Fibroblast of the conjunctiva (primary cell): ENCODE results near the gene PPT2.
"Not testable (repeated sequence)": the region's sequence is repeated elsewhere in the genome, so short reads cannot be mapped to it uniquely, and the experiment has no call there.

Source experiments
- DNase-seq: peaks from one replicate; pipeline ENCODE4 v3.0.0-alpha.2; 2010; ENCODE audit warnings: low read depth

Gene PPT2

DNA sequence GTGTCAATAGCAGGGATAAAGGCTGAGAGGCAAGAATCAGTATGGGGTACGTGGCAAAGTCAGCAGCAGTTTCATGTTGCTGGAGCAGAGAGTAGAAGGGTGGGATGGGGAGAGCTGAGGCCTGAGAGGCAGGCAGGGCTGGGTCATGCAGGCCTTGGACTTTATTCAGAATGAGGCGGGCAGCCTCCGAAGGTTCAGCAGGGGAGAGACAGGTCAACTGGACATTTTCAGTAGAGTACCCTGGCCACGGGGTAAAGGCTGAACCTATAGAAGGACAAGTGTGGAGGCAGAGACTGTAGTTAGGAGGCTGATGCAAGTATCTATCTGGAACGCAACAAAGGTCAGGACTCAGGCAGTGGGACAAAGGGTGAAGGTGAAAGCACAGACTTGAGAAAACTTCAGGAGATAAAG, 56.3 kb downstream of the PPT2 start:
- no peak for DNase-seq

DNA sequence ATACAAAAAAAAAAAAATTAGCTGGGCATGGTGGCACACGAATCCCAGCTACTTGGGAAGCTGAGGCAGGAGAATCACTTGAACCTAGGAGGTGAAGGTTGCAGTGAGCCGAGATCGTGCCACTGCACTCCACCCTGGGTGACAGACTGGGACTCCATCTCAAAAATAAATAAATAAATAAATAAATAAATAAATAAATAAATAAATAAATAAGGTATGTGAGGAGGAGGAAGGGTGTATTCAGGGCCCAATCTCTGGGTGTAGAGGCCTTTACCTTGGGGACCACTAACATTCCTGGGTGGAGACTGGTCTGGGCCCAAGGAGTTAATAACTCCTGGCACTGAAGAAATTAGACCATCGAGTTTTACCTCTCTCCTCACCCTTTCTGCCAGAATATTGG, 57.5 kb downstream of the PPT2 start:
- DNase-seq, result not testable (repeated sequence)

DNA sequence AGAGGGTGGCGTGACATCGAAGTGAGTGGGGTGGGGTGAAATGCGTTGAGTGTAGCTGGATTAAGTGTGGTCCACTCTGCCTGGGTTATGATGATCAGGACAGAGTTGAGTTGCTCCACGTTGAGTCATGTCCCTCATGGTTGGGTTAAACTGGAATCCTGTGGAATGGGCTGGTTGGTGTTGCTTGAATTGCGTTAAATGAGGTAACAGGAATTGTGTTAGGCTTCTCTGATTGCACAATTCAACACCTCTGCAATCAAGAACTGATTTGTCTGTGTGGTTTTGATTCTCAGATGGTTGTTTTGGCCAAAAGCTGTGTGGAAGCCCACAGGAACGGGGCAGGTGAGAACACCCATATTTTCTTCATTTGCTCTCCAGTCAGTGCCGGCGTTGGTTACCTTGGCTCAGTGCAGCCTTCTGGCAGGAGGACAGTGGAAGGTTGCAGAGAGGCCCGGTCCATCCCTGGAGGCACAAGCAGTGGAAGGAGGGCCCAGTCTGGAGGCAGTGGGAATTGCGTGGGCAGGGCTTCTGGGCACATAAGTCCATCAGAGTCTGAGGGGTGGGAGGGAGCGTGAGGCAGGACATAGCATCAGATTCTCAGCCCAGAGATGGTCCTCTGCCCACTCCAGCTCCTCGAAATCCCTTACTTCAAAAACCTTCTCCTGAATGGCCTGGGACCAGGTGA, 58.3 kb downstream of the PPT2 start:
- no peak for DNase-seq
